ENCODE results near the gene SLC15A4. TPM values are rescaled to one million over a fixed set of nuclear protein-coding genes. Genes with fewer than 3 reads are reported as not detected.

Gene SLC15A4
- total RNA-seq, 1 donor from 2014 or later, result 14.2 TPM

DNA sequence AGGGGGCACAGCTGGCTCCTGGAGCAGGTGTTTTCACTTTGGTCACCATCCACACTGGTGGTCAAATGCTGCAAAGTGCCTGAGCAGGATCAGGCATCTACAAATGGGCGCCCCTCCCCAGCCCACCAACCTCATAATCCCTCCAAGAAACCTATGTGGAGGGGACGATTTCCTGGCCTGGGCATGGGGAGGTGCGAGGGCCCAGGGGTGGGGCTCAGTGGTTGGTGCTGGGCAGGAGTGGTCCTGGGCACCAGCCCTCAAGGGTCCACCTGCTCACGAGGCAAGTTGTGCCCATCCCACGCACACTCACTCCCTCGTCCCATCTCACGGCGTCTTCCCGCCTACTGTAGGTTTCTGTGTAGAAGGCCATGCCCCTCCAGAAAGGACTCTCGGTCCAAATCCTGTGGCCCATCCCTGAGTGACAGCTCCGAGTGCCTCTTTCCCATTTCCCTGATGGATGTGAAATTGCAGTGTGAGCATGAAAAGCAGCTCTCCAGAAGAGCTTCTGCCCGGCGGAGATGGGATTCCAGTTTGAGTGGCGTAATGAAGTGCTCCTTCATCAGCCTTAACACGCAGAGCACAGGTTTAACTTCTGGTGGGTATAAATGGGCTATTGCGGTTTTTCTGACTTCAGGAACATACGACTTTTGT, 36.9 kb downstream of the SLC15A4 start:
- no peak for ATAC-seq (ENCODE audit: poor library complexity)
- intact Hi-C loops (cut with DNase I), result no loop called here
- no peak for DNase-seq

DNA sequence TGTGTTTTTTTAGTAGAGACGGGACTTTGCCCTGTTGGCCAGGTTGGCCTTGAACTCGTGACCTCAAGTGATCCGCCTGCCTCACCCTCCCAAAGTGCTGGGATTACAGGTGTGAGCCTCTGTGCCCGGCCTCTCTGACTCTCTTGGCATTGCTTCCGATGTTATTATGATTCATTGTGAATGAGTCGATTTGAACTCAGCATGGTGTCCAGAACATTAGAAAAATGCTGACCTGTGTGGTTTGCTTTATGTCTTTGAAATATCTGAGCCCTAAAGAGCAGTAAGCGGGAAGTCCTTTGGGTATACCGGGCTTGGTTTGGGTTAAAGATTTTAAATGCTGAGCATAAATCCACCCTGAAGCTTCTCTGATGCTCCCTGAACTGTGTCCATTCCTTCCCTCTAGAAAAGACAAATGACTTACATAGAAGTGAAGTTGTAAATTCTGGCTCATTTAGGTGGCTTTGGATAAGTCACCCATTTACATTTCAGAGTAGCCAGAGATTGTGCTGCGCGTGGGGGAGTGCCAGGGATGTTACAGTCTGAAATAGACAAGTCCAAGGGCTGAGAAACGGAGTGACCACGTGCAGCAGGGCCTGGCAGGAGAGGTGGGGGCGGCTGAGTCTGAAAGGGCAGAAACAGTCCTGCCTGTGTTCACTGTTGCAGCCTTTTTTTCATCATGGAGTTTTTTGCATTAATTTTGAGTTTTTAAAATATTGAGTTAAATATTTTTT, 39.6 kb downstream of the SLC15A4 start:
- intact Hi-C loops (cut with DNase I), result no loop called here
- ATAC-seq (ENCODE audit: poor library complexity) (no peak), DNase-seq (no peak)

DNA sequence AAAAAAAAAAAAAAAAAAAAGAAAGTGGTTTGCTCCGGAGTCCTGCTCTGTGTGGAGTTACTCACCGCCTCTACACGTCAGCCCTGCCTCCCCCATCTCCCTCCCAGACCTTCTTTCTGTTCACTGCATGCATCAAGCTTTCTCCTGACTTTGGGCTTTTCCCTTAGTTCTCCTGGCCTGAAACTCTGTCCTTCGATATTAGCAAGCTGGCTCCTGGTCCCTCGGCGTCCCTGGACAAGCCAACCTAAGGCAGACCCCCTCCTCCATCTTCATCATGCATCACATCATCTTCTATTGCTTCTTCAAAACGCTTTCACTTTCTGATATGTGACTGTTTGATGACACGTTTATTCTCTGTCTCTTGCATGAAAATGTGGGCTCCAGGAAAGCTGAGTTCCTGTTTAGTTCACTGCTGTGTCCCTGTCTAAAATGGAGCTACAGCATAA, 40.6 kb downstream of the SLC15A4 start:
- intact Hi-C loops (cut with DNase I), result no loop called here
- ATAC-seq (ENCODE audit: poor library complexity) (no peak), DNase-seq (no peak)

DNA sequence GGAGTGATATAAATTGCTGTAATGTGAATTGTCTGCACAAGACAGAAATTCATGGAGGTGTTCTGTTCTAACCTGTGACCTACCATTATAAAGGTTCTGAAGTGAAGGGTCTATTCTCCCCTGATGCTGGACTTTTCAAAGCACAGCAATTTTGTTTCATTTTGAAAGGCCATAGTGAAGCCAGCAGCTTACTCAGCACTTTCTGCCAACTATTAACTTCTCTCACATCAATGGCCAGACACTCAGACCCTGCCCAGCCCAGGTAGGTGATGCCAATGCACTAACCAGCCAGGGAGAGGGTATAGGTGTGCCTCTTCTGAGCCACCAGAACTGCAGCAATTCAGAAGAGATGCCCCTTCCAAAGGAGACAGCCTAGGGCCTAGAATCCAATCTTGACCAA, 43.9 kb downstream of the SLC15A4 start:
- ATAC-seq (ENCODE audit: poor library complexity), result no peak
- intact Hi-C loops (cut with DNase I), result no loop called here
- DNase-seq, result no peak

DNA sequence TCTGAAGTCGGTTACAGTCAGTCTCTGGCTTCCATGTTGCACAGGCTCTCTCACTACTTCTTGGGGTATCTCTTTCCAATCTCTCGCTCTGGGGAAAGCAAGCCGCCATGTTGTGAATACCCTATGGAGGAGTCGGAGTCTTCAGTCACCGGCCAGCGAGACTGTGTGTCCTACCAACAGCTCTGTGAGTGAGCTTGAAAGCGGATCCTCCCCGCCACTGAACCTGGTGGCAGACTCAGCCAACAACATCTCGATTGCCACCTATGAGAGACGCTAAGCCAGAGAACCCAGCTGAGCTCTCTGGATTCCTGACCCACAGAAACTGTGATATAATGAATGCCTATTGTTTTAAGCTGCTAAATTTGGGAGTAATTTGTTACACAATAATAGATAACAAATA, 51.5 kb downstream of the SLC15A4 start:
- ATAC-seq (ENCODE audit: poor library complexity) (no peak), DNase-seq (no peak)
- intact Hi-C loops (cut with DNase I), result no loop called here

DNA sequence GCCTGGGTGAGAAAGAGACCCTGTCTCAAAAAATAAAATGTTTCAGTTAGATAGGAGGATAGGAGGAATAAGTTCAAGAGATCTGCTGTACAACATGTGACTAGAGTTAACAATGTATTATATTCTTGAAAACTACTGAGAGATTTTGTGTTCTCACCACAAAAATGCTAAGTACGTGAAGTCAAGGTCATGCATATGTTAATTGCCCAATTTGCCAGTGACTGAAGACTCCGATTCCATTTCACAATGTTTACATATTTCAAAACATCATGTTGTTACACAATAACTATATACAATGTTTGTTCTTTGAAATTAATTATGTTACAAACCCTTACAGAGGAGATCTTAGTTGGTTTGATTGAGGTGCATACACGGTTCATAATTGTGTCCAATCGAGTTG, 52.1 kb downstream of the SLC15A4 start:
- intact Hi-C loops (cut with DNase I), result no loop called here
- ATAC-seq (ENCODE audit: poor library complexity), result no peak

DNA sequence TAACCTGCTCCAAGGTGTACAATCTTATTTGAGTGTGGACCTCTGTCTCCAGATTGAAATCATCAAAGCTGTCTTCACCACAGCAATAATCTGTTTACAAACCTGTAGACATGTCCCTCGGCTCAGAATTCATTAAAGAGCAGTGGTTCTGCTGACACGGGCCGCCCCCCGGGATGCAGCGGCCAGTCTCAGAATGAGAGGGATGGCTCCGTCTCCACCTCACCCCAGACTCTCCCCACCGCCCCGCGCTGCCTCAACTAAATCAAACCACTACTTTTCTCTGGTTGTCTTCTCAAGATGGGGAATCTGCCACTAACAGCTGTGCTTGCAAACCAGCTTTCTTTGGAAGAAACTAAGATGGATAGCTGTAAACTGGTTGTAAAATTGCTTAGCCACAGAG, 56.2 kb downstream of the SLC15A4 start:
- intact Hi-C loops (cut with DNase I), result no loop called here
- DNase-seq, result no peak

More for the DNA sequence above, 52.1 kb downstream of the SLC15A4 start:
- DNase-seq, result no peak

DNA sequence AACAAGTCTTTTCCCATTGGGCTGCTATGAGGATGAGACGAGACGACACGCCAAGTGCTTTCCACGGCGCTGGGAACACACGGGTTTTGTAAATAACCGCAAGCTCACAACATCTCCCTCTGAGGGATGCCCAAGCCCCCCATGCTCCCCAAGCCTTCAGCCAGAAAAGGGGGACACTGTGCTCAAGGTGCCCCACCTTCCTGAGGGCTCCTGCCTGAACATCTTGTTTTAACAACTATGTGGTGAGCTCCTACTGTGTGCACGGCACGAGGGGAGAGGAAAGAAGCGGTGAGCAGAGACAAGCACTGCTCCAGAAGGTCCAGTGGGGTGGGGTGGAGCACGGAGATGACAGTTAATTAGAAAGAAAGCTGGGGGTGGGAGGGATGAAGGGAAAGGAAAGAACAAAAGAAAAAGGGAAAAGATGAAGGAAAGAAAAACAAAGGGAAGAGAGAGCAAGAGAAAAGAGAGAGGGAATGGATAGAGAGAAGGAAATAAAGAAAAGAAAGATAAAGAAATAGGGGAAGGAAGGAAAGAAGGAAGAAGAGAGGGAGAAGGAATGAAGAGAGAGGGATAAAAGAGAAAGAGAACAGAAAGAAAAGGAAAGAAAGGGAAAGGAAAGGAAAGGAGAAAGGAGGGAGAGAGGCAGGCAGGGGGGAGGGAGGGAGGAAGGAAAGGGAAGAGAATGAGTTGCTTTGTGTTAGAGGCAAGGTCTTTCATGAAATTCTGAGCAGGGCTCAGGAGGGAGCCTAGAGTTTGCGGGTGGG, 56.8 kb downstream of the SLC15A4 start:
- DNase-seq (no peak), ATAC-seq (ENCODE audit: poor library complexity) (no peak)
- intact Hi-C loops (cut with DNase I), result no loop called here

More for the DNA sequence above, 56.2 kb downstream of the SLC15A4 start:
- ATAC-seq (ENCODE audit: poor library complexity), result no peak

DNA sequence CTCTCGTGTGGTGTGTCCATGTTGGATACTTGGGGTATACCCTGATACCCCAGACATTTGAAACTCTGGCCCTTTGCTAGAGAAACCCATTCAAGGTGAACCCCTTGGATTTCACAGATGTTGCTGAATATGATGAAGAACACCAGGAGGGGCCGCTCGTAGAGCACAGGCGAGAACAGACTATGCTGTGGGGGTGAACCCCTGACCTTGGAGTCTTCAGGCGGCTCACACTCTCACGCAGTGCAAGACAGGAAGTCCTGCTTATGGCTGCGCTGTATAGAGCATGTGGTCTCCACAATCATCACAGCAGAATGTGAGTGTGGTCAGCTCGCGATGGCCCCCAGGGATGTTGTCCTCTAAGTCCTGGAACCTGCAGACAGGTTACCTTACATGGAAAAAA, 60.4 kb downstream of the SLC15A4 start:
- DNase-seq, result no peak
- intact Hi-C loops (cut with DNase I), result no loop called here
- ATAC-seq (ENCODE audit: poor library complexity), result no peak

DNA sequence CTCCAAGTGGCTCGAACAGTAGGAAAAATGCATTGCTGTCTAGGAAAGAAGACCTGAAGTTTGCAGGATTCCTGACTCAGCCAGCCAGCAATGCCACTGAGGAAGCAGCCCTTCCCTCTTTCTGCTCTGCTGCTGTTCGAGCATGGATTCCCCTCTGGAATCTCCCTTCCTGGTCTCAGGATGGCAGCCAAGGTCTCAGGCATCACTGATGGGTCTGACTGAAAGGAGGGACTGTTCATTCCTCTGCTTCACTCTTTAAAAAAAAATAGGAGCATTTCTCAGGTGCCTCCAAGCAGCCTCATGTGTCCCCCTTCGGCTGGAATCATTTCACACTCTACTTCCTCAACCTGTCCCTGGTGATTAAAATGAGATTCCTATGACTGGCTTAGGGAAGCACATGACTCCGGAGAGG, 62.4 kb downstream of the SLC15A4 start:
- intact Hi-C loops (cut with DNase I), result no loop called here
- ATAC-seq (ENCODE audit: poor library complexity) (no peak), DNase-seq (no peak)

DNA sequence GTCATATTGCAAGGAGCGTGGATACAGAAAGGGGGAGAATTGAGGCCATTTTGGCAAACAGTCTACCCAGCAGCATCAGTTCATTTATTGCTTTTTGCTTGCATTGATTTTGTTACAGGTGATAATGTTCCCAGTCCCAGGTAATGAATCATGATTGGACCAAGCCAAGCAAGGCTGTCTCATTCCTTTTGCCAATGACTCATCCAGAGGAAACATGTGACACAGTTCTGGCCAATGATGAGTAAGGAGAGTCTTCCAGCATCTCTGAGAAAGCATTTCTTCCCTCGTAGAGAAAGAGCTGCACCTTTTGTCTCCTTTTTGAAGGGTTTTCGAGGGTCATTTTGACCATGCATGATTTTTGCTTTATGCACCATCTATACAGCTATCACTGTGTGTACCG, 68.2 kb downstream of the SLC15A4 start:
- ATAC-seq (ENCODE audit: poor library complexity) (no peak), DNase-seq (no peak)
- intact Hi-C loops (cut with DNase I), result no loop called here

DNA sequence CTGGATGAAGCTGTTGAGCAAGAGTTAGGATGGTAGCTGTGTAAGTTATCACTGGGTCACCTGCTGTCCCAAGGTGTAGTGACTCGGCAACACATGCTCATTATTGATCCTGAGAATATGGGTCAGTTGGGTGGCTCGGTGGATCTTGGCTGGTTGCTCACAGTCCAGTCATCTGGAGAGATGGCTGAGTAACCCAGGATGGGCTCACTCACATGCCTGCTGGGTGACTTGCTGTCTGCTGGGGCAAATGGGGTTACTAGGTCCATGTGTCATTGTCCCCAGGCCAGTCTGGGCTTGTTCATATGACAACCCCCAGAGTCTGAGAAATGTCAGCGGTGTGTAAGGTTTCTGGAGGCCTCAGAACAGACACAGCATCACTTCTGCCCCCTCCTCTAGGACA, 69.5 kb downstream of the SLC15A4 start:
- intact Hi-C loops (cut with DNase I), result no loop called here
- no peak for ATAC-seq (ENCODE audit: poor library complexity)

DNA sequence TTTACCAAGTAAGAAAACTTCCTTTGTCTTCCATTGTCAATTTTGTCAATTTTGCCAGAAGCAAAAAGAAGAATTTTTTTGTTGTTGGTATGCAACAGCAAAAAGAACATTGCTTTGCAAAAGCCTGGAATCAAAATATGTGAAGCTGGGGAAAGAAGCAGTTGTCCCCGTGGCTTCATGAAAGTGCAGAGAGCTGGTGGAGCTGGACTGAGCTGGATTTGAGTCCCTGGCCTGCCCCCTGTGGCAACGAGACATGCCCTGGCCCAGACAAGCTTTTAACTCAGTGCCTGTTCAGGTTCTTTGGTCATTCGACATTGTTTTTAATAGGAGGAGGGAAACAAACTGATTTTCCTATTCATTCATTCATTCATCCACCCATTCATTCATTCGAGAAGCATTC, 70.3 kb downstream of the SLC15A4 start:
- intact Hi-C loops (cut with DNase I), result no loop called here
- ATAC-seq (ENCODE audit: poor library complexity), result no peak

More for the DNA sequence above, 69.5 kb downstream of the SLC15A4 start:
- DNase-seq, result no peak

DNA sequence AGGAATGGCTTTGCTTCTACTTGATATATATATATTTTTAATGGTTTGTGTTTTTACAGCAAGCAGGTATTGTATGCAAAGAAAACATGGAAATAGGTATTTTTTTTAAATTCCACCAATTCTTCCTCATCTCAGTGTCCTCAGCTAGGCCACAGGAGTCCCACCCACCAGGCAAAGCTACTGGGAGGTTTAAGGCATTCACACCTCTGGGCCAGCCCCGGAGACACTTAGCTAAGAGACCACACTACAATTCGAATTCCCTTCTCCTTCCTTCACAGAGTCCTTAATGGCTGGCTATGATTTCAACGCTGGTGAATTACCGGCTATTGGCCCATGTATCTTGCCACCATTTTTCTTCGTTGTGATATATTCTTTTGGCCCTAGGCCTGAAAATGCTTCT, 71.4 kb downstream of the SLC15A4 start:
- ATAC-seq (ENCODE audit: poor library complexity) (no peak), DNase-seq (no peak)
- intact Hi-C loops (cut with DNase I), result no loop called here

More for the DNA sequence above, 70.3 kb downstream of the SLC15A4 start:
- DNase-seq, result no peak

DNA sequence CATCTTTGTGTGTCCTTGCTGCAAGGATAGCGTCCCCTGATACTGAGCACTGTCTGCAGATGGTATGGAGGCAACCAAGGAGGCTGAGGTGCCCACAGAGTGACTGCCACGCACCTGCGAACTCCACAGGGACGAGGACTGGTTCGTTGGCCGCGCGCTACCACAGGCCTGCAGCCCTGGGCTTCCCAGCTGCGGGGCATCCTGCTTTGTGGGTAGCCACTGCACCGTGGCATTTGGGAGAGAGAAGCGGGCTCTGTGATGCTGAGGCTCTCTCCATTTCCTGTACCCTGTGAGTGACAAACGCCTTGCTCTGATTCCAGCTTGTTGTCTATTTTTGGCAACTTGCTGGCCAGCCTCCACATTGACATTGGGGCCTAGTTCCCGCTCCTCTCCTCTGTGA, 76.3 kb downstream of the SLC15A4 start:
- no peak for ATAC-seq (ENCODE audit: poor library complexity)
- no peak for DNase-seq
- intact Hi-C loops (cut with DNase I), result no loop called here

DNA sequence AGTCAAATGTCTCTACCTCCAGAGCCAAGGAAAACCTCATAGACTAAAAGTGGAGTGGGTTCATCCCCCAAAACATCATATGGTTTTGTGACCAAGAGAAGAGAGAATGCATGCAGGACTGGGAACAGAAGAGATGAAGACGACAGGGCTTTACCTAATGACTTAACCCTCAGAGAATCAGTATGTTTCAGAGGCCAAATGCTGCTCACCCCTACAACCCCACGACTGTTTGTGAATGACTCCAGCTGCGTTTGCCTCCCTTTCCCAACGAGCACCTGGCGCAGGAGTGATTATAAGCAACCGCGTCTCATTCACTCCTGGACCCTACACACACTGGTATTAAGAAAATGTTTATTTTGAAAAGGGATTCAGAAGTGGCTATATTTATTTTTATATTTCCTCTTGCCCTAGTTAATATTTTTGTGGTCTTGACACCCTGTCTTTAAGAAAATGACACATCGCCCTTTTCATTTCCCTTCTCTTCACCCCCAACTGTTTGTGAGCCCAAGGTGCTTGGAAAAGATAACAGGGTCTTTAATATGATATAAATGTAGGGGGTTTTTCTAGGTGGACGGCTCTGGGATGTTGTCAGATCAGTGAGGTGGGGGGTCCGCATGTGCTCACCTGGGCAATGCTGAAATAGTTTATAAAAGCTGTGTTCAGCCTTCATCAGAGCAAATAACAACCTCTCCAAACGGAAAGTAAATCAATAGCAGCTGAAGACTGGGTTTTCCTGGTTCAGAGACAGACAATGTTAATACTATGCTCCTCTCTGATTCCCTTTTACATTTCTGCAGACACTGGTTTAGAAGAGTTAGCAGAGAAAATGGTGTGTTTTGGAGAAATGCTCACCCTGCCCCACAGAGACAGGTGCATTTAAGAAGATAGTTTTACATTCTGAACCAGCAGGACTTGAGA, 77.7 kb downstream of the SLC15A4 start:
- ATAC-seq (ENCODE audit: poor library complexity), result no peak
- DNase-seq, result no peak
- intact Hi-C loops (cut with DNase I), result no loop called here

DNA sequence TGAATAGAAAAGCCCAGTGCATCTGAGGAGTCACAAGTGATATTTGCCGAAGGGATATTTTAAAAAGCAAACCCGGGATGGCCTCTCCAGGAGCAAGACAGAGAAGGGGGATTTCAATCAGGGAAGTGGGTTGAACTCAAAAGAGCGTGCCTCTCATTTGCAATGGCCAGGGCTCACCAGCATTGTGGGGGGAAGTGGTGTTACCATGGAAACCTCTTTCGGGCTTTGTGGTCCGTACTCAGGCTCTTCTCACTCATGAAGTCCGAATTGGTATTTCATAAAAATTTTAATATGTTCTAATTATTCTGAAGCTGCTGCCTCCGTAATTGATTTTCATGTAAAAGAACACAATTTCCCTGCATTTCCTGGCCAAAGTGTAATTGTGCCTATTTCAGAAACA, 79.8 kb downstream of the SLC15A4 start:
- DNase-seq (no peak), ATAC-seq (ENCODE audit: poor library complexity) (no peak)
- intact Hi-C loops (cut with DNase I), result no loop called here

All from Right ventricle myocardium superior (tissue), 1 donor.